Measurements from ENCODE around the gene MSTN.
"Not testable (repeated sequence)": the region's sequence is repeated elsewhere in the genome, so short reads cannot be mapped to it uniquely, and the experiment has no call there.

Gene MSTN

DNA sequence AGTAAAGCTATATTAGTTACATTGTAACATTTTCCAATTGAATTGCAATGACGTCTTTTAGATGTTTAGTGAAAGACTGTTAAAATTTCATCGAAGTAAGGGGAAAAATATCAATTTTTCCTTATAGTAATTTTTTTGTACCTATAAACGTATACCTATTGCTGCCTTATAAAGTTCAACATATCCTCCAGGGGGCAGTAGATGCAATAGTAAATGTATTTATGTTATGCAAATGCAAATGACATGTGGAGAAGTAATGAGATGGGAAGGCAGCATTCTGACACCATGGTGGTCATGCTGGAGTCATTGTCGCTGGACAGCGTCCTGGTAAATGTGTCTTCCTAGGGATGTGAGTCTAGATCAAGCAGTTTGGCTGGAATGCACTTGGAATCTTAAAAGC is 38.7 kb downstream of the MSTN start:
- TF ChIP-seq, protein P1, sequence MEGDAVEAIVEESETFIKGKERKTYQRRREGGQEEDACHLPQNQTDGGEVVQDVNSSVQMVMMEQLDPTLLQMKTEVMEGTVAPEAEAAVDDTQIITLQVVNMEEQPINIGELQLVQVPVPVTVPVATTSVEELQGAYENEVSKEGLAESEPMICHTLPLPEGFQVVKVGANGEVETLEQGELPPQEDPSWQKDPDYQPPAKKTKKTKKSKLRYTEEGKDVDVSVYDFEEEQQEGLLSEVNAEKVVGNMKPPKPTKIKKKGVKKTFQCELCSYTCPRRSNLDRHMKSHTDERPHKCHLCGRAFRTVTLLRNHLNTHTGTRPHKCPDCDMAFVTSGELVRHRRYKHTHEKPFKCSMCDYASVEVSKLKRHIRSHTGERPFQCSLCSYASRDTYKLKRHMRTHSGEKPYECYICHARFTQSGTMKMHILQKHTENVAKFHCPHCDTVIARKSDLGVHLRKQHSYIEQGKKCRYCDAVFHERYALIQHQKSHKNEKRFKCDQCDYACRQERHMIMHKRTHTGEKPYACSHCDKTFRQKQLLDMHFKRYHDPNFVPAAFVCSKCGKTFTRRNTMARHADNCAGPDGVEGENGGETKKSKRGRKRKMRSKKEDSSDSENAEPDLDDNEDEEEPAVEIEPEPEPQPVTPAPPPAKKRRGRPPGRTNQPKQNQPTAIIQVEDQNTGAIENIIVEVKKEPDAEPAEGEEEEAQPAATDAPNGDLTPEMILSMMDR (IDR thresholded peaks at IDR 0.05; ENCODE audit: low read depth, low read length): peak; percentile 52
- no peak for DNase-seq (ENCODE audit: extremely low read depth, low read depth)

- DNase-seq (ENCODE audit: extremely low read depth, low read depth): no peak
Measured at GRCh38 chr2:190020720-190021119, 41.8 kb downstream of the MSTN start.

GRCh38 chr2:190017837-190018236 is 44.7 kb downstream of the MSTN start:
- no peak for DNase-seq (ENCODE audit: extremely low read depth, low read depth)

More at GRCh38 chr2:190020720-190021119, 41.8 kb downstream of the MSTN start:
- TF ChIP-seq, protein P1 (IDR thresholded peaks at IDR 0.05; ENCODE audit: low read depth, low read length): no peak

DNA sequence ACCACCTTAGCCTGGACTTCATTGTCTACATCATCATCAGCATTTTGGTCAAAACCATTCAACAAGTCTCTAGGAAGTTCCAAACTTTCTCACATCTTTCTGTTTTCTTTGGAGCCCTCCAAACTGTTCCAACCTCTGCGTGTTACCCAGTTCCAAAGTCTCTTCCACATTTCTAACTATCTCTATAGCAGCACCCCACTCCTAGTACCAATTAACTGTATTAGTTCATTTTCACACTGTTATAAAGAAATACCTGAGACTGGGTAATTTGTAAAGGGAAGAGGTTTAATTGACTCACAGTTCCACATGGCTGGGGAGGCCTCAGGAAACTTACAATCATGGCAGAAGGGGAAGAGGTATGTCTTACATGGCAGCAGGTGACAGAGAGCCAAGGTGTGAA is 46.6 kb downstream of the MSTN start:
- DNase-seq (ENCODE audit: extremely low read depth, low read depth): not testable (repeated sequence)

More at GRCh38 chr2:190017837-190018236, 44.7 kb downstream of the MSTN start:
- TF ChIP-seq, protein P1 (IDR thresholded peaks at IDR 0.05; ENCODE audit: low read depth, low read length): no peak
